ENCODE results near the gene ENO2.

Gene ENO2

DNA sequence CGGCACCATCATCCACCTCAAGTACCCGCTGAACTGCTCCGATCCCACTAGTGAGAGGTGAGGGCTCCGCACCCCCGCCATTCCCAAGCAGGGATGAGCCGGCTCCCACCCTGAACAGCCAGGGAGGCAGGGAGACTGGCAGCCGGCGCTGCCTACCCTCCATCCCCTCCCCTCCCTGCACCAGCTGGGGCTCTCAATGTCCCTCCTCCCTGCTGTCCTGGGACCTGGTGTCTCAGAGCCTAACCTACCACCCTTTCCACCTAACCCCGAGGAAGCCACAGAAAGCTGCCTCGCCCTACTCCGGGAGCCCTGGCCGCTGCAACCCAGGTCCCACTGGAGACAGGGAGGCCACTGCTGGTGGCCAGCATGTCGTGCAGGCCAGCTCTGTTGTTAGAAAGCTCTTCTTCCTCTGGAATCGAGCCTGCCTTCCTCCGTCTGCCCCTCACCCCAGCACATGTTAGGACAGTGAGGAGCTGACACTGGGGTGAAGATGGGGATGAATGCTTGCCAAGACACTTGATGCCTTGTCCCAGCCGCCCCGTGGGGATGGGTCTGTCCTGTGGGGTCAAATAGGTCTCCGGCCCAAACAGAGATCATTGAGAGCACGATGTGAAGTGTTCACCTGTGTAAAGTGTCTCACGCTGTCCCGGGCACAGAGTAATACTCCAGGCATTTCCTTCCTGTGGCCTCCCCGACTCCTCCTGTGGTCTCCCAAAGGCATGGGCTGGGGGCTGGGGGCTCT lies 37.9 kb downstream of the ENO2 start:
- peaks cover 67% of the 10 kb centered on the region for H3K36me3 Mint-ChIP-seq (ENCODE audit: low read depth)
- H3K27ac Mint-ChIP-seq, result peak overlapping the region; percentile 99
- peak; percentile 69 for DNase-seq
- no peaks in the 10 kb centered on the region for H3K27me3 Mint-ChIP-seq
- H3K9me3 Mint-ChIP-seq, result no peaks in the 10 kb centered on the region
- peaks cover 77% of the 10 kb centered on the region for H3K4me1 Mint-ChIP-seq (ENCODE audit: low read depth)
- peak overlapping the region; percentile 99 for H3K4me3 Mint-ChIP-seq

DNA sequence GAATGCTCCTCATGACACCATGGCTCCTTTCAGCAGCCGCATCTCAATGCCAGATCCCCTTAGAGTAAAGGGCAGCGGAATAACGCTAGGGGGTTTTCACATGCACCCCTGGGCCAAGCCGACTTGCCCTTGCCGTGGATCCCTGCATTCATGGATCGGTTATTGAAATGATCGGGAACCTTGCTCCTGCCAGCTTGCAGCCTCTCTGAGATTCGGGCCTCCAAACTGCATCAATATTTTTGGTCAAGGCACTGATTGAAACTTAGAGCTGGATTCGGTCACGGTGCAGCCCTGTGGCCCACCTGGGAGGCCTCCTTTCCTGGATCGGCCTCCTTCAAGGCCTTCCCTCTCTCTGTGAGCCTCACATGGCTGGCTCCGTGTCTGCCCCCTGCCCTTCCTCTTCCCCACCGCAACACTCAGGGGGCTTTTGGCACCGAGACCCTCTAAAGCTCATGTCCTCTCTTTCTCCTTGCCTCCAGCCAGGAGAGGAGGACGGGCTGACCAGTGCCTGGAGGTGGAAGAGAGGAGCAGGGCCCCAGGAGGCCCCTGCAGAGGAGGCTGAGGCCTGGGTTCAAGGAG lies 38.6 kb downstream of the ENO2 start:
- H3K4me3 Mint-ChIP-seq, result peak overlapping the region; percentile 99
- H3K27me3 Mint-ChIP-seq, result no peaks in the 10 kb centered on the region
- peaks cover 77% of the 10 kb centered on the region for H3K4me1 Mint-ChIP-seq (ENCODE audit: low read depth)
- peak overlapping the region; percentile 99 for H3K27ac Mint-ChIP-seq
- H3K36me3 Mint-ChIP-seq (ENCODE audit: low read depth), result peaks cover 71% of the 10 kb centered on the region
- no peak for DNase-seq
- H3K9me3 Mint-ChIP-seq, result no peaks in the 10 kb centered on the region

DNA sequence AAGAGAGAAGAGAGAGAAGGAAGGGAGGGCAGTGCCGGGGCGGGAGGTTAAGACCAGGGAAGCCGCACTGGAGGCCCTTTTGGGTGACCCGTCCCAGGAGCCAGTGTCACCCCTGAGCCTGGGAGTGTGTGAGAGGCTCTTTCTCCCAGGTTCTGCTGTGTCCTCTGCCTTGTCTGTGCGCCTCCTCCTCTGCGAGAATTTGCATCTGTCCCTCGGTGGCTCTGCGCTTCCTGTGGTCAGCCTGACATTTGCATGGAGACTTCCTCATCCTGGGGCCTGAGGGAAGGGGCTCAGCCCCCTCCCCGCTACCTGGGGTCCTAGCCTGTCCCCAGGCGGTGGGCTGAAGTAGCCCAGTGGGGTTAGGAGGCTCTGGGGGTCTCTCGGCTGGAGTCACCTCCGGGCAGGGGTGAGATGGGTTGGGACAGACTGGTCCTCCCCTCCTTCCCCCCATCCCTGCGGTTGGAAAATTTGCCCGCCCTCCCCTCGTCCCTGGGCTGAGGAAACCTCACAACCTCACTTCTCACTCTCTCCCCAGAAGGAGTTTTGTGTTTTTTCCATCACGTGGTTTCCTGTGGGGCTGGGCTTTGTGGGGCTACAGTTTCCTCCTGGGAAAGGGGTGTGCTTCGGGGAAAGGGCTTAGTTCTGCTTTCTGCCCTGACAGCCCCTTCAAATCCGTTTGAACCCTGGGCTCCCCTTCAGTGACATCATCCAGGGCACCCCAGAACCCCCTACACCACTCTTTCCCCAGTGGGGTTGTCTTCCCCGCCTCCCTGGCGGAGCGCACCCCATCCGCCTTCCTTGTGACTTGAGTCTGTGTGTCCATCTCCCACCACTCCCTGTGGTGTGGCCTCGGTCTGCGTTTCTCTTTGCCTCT lies 39.3 kb downstream of the ENO2 start:
- peaks cover 78% of the 10 kb centered on the region for H3K36me3 Mint-ChIP-seq (ENCODE audit: low read depth)
- H3K9me3 Mint-ChIP-seq, result no peaks in the 10 kb centered on the region
- H3K4me1 Mint-ChIP-seq (ENCODE audit: low read depth), result peaks cover 77% of the 10 kb centered on the region
- peak overlapping the region; percentile 99 for H3K4me3 Mint-ChIP-seq
- peak overlapping the region; percentile 99 for H3K27ac Mint-ChIP-seq
- no peaks in the 10 kb centered on the region for H3K27me3 Mint-ChIP-seq
- peak; percentile 86 for DNase-seq

DNA sequence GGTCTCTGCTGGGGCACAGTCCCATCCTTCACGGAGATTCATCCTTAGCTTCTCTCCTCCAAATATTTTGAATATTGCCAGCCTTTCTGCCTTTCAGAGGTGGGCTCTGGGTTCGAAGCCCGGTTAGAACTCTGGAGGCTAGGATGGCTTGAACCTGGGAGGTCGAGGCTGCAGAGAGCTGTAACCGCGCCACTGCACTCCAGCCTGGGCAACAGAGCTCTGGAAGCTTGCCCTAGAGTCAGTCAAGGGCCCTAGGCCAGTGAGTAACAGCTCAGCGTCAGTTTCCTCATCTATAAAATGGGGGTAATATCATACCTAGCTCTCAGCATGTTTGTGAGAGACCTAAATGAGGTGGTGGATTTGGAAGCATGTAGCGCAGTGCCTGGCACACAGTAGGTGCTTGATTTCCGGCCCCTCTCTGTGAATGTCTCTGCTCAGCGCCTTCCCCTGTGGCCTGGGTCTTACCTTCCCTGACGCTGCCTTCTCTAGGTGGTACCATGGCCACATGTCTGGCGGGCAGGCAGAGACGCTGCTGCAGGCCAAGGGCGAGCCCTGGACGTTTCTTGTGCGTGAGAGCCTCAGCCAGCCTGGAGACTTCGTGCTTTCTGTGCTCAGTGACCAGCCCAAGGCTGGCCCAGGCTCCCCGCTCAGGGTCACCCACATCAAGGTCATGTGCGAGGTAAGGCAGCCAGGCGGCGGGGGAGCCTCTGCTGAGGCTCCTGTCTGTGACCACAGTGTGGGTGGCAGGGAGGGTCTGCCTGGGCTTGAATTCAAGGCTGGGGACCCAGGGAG lies 40.1 kb downstream of the ENO2 start:
- peak overlapping the region; percentile 99 for H3K4me3 Mint-ChIP-seq
- no peaks in the 10 kb centered on the region for H3K27me3 Mint-ChIP-seq
- peaks cover 86% of the 10 kb centered on the region for H3K36me3 Mint-ChIP-seq (ENCODE audit: low read depth)
- H3K4me1 Mint-ChIP-seq (ENCODE audit: low read depth), result peaks cover 77% of the 10 kb centered on the region
- peak overlapping the region; percentile 99 for H3K27ac Mint-ChIP-seq
- DNase-seq, result peak; percentile 59
- no peaks in the 10 kb centered on the region for H3K9me3 Mint-ChIP-seq

DNA sequence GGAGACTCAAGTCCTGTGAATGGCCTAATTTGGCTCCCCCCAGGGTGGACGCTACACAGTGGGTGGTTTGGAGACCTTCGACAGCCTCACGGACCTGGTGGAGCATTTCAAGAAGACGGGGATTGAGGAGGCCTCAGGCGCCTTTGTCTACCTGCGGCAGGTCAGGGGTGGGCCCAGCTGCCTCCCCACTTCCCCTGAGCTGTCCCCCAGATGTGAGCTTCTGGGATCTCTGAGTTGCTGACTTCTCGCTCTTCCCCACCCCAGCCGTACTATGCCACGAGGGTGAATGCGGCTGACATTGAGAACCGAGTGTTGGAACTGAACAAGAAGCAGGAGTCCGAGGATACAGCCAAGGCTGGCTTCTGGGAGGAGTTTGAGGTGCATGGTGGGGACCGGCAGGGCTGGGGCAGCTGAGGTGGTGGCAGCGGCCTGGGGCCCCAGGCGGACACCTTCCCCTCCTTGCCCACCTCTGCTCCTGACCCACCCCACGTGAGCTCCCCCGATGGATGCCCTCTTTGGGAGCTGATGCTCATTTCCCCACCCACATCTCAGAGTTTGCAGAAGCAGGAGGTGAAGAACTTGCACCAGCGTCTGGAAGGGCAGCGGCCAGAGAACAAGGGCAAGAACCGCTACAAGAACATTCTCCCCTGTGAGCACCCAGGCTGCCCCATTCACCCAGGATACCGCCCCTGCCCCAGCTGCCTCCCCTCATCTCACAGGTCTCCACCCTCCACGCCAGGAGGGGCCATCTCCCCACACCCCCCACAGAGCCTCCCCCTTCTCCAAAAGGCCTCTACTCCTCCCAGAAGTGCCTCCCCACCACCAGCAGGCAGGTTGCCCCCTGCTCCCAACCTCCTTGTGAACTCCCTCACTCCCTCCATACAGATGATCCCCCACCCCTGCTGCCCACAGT lies 41.0 kb downstream of the ENO2 start:
- peak overlapping the region; percentile 99 for H3K4me3 Mint-ChIP-seq
- no peaks in the 10 kb centered on the region for H3K27me3 Mint-ChIP-seq
- H3K9me3 Mint-ChIP-seq, result no peaks in the 10 kb centered on the region
- peaks cover 78% of the 10 kb centered on the region for H3K4me1 Mint-ChIP-seq (ENCODE audit: low read depth)
- H3K27ac Mint-ChIP-seq, result peak overlapping the region; percentile 99
- H3K36me3 Mint-ChIP-seq (ENCODE audit: low read depth), result peaks cover 95% of the 10 kb centered on the region
- no peak for DNase-seq

DNA sequence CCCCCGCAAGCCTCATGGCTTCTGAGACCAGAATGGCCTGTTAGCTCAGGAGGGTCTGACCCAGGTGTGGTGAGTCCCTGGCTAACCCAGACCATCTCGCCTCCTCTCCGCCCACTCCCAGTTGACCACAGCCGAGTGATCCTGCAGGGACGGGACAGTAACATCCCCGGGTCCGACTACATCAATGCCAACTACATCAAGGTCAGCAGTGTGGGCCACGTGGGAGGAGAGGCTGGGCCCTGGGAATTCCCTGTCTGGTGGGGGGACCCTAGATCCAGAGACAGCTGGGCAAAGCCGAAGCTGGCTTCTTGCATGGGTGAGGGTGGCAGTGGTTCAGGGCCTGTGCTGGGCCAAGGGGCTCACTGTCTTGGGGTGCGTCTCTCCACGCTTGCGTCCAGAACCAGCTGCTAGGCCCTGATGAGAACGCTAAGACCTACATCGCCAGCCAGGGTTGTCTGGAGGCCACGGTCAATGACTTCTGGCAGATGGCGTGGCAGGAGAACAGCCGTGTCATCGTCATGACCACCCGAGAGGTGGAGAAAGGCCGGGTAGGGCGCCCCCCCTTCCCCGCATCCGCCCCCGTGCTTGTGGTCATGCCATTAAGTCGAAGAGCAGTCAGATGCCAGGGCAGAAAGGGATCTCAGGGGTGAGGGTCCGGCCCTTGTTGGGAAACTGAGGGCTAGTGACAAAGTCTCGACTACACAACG lies 41.8 kb downstream of the ENO2 start:
- H3K27me3 Mint-ChIP-seq, result no peaks in the 10 kb centered on the region
- peak overlapping the region; percentile 99 for H3K27ac Mint-ChIP-seq
- H3K36me3 Mint-ChIP-seq (ENCODE audit: low read depth), result peaks cover 100% of the 10 kb centered on the region
- peak overlapping the region; percentile 99 for H3K4me3 Mint-ChIP-seq
- DNase-seq, result peak; percentile 59
- H3K4me1 Mint-ChIP-seq (ENCODE audit: low read depth), result peaks cover 78% of the 10 kb centered on the region
- H3K9me3 Mint-ChIP-seq, result no peaks in the 10 kb centered on the region

DNA sequence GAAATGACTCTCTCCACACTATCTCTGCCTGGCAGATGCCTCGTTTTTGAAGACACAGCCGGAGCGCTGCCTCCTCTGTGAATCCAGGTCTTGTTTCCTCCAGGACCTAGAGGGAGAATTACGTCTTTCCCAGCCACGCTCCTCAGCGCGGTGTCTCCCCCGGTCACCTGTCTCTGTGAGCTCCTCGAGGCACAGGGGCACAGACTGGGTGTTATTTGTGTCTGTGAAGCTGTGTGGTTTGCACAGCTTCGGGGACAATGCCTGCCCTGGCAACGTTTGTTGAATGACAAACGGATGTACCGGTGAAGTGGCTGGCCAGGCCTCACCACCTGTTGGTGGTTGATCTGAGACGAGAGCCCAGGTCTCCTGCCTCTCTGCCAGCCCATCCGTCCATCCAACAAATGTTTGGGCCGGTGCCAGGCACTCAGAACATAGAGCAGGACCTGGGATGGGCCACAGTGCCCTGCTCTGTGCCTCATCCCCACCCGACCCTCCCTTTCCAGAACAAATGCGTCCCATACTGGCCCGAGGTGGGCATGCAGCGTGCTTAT lies 42.8 kb downstream of the ENO2 start:
- Mint-ChIP-seq H3K27ac (peak overlapping the region; percentile 99), H3K9me3 (no peaks in the 10 kb centered on the region), H3K4me3 (peak overlapping the region; percentile 99), H3K36me3 (ENCODE audit: low read depth) (peaks cover 100% of the 10 kb centered on the region), H3K4me1 (ENCODE audit: low read depth) (peaks cover 89% of the 10 kb centered on the region), H3K27me3 (no peaks in the 10 kb centered on the region)
- no peak for DNase-seq

DNA sequence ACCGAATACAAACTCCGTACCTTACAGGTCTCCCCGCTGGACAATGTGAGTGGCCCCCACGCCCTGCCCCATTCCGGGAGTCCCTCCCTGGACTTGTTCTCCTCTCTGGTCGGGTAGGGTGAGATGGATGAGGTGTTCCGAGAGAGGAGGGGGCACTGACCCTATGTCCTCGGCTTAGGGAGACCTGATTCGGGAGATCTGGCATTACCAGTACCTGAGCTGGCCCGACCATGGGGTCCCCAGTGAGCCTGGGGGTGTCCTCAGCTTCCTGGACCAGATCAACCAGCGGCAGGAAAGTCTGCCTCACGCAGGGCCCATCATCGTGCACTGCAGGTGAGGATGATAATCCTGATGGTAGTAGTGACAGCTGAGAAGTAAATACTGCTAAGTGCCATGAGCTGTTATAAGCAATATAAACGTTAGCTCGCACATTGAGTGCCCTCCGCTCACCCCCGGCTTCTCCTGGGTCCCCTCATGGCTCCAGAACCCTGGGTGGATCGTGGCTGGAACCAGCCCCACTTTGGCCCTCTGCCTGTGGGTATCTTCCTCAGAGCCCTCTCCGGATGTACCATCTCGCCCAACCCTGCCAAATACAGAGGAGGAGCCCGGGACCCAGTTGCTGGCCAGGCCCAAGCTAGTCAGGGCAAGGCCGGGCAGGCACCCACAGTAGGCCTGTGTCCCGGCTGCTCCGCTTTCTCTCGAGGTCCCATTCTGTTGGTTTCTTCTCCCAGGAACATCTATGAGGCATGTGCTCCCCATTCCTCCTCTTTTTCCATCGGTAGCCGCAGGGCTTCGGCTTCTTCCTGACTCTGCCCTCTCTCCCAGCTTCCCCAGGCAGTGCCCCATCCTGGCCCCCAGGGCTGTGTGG lies 43.6 kb downstream of the ENO2 start:
- no peaks in the 10 kb centered on the region for H3K9me3 Mint-ChIP-seq
- H3K27ac Mint-ChIP-seq, result peak overlapping the region; percentile 99
- peaks cover 96% of the 10 kb centered on the region for H3K4me1 Mint-ChIP-seq (ENCODE audit: low read depth)
- no peaks in the 10 kb centered on the region for H3K27me3 Mint-ChIP-seq
- H3K36me3 Mint-ChIP-seq (ENCODE audit: low read depth), result peaks cover 93% of the 10 kb centered on the region
- H3K4me3 Mint-ChIP-seq, result peak overlapping the region; percentile 99
- peak; percentile 55 for DNase-seq

DNA sequence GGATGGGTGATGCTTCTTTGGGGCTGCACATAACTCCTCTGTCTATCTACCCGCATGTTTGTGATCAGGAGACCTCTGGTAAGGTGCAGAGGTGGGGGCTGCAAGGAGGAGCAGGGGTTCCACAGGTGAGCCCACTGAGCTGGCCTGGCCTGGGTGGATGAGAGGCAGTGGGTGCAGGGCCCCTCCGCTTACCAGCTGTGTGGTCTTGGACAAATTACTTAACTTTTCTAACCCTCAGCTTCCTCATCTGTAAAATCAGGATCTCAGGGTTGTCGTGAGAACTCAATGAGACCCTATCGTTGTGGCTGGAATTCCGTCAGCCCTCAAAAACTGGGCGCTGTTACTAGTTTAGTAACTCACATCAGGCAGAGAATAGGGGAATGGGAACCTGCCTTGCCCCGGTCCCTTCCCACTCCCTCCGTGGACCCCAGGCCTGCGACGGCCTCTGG lies 44.3 kb downstream of the ENO2 start:
- H3K4me1 Mint-ChIP-seq (ENCODE audit: low read depth), result peaks cover 96% of the 10 kb centered on the region
- H3K36me3 Mint-ChIP-seq (ENCODE audit: low read depth), result peaks cover 87% of the 10 kb centered on the region
- H3K27ac Mint-ChIP-seq, result peak overlapping the region; percentile 99
- no peaks in the 10 kb centered on the region for H3K9me3 Mint-ChIP-seq
- peak; percentile 54 for DNase-seq
- peak overlapping the region; percentile 99 for H3K4me3 Mint-ChIP-seq
- H3K27me3 Mint-ChIP-seq, result no peaks in the 10 kb centered on the region

DNA sequence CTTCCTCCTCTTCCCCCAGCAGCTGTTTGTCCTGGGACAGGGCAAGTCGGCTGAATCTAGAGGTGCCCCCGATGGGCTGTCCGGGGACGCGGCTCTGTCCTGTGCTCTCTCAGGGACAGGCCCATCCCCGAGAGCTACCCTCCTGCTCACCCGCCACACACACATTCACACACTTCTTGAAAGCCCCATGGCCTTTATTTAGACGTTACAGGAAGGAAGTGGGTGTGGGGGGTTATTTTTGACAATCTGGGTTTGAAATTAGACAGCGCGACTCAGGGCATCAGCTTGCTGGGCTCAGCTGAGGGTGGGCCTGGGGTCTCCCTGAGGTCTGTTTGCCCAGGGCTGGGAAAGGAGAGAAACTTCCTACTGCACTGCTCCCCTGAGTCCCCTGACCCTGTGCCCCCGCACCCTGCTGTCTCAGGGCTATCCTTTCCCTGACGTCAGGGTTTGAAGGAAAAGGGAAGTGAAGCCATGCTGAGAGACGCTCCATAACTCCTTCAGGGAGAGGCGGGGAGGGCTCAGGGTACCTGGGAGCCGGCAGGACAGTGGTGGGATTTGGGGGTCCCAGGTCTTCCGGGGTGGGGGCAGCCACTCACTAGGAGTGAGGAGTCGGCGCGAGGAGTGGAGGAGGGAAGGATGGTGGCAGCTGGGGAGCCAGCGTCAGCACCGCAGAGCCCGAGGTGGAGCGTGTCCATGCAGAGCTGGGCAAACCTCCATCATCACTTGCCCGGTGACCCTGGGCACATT lies 44.9 kb downstream of the ENO2 start:
- Mint-ChIP-seq H3K27me3 (no peaks in the 10 kb centered on the region), H3K4me3 (peak overlapping the region; percentile 99), H3K27ac (peak overlapping the region; percentile 99), H3K36me3 (ENCODE audit: low read depth) (peaks cover 87% of the 10 kb centered on the region), H3K4me1 (ENCODE audit: low read depth) (peaks cover 96% of the 10 kb centered on the region), H3K9me3 (no peaks in the 10 kb centered on the region)
- DNase-seq, result peak; percentile 78

DNA sequence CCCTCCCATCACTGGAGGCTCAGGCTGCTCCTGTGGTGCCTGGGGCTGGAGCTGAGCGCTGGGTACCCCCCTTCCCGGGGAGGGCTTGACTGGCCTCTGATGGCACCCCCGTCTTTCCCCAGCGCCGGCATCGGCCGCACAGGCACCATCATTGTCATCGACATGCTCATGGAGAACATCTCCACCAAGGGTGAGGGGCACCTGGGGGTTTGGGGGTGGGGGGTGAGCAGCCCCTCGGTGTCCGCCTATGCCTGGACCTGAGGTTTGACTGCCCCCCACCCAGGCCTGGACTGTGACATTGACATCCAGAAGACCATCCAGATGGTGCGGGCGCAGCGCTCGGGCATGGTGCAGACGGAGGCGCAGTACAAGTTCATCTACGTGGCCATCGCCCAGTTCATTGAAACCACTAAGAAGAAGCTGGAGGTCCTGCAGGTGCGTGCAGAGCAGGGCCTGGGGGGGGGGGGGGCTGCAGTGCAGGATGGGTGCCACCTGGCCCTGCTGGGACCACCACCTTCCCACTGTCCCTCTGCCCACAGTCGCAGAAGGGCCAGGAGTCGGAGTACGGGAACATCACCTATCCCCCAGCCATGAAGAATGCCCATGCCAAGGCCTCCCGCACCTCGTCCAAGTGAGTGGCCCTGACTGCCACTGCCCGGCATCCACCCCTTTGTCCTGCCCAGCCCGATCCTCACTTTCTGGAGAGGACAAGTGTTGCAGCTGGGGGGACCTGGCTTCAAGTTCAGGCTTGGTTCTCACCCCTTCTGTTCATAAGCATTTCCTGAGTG lies 45.6 kb downstream of the ENO2 start:
- Mint-ChIP-seq H3K9me3 (no peaks in the 10 kb centered on the region), H3K4me3 (peak overlapping the region; percentile 99), H3K27me3 (no peaks in the 10 kb centered on the region), H3K4me1 (ENCODE audit: low read depth) (peaks cover 96% of the 10 kb centered on the region), H3K27ac (peak overlapping the region; percentile 99), H3K36me3 (ENCODE audit: low read depth) (peaks cover 87% of the 10 kb centered on the region)
- DNase-seq, result no peak
